Measurements from ENCODE around the gene MYH6.

DNA sequence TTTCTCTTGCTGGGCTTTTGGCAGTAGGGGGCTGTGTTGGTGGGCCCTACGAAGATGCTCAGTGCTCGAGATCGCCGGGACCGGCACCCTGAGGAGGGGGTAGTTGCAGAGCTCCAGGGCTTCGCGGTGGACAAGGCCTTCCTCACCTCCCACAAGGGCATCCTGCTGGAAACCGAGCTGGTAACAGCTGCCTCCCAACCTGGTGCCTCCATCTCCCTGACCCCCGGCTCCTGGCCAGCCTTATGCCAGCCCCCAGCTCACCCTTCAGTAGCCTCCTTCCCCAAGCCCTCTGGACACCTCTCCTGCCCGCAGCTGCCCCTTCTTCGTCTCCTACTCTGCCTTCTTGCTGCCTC is 30.9 kb downstream of the MYH6 start:
- TF ChIP-seq, protein P1, sequence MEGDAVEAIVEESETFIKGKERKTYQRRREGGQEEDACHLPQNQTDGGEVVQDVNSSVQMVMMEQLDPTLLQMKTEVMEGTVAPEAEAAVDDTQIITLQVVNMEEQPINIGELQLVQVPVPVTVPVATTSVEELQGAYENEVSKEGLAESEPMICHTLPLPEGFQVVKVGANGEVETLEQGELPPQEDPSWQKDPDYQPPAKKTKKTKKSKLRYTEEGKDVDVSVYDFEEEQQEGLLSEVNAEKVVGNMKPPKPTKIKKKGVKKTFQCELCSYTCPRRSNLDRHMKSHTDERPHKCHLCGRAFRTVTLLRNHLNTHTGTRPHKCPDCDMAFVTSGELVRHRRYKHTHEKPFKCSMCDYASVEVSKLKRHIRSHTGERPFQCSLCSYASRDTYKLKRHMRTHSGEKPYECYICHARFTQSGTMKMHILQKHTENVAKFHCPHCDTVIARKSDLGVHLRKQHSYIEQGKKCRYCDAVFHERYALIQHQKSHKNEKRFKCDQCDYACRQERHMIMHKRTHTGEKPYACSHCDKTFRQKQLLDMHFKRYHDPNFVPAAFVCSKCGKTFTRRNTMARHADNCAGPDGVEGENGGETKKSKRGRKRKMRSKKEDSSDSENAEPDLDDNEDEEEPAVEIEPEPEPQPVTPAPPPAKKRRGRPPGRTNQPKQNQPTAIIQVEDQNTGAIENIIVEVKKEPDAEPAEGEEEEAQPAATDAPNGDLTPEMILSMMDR (IDR thresholded peaks at IDR 0.05 in 8 of 11, conservative IDR thresholded peaks at IDR 0.05 in 3 of 11) = no peak
- no peak for TF ChIP-seq POLR2A (IDR thresholded peaks at IDR 0.05)
- no peak for TF ChIP-seq POLR2AphosphoS5 (IDR thresholded peaks at IDR 0.05)

All from spleen (tissue), 7 donors.